HG03196 (cell line): ENCODE data around the gene C15orf39.
"Not testable (repeated sequence)": the region's sequence is repeated elsewhere in the genome, so short reads cannot be mapped to it uniquely, and the experiment has no call there.

Experiments
- ATAC-seq: cut with Tn5 transposase; IDR thresholded peaks from one replicate; pipeline ENCODE4 v1.9.1; 2021; ENCODE audit not compliant: unreplicated experiment

Gene C15orf39

GRCh38 chr15:75209289-75209676, 7.6 kb downstream of the C15orf39 start:
- ATAC-seq, result no peak

- ATAC-seq, result no peak
Observed at GRCh38 chr15:75210811-75211230, 9.1 kb downstream of the C15orf39 start.

- no peak for ATAC-seq
Observed at GRCh38 chr15:75211436-75212199, 9.9 kb downstream of the C15orf39 start.

GRCh38 chr15:75212200-75212858, 10.6 kb downstream of the C15orf39 start:
- no peak for ATAC-seq

GRCh38 chr15:75213212-75213767, 11.6 kb downstream of the C15orf39 start:
- ATAC-seq, result no peak

- no peak for ATAC-seq
Observed at GRCh38 chr15:75213768-75214221, 12.1 kb downstream of the C15orf39 start.

GRCh38 chr15:75214293-75215096, 12.8 kb downstream of the C15orf39 start:
- ATAC-seq, result no peak

GRCh38 chr15:75215107-75216004, 13.7 kb downstream of the C15orf39 start:
- ATAC-seq, result no peak

GRCh38 chr15:75217012-75217411, 15.3 kb downstream of the C15orf39 start:
- no peak for ATAC-seq

- not testable (repeated sequence) for ATAC-seq
Observed at GRCh38 chr15:75217574-75217973, 15.9 kb downstream of the C15orf39 start.

- ATAC-seq, result not testable (repeated sequence)
Observed at GRCh38 chr15:75219507-75219929, 17.8 kb downstream of the C15orf39 start.

GRCh38 chr15:75223688-75224087, 22.0 kb downstream of the C15orf39 start:
- no peak for ATAC-seq

GRCh38 chr15:75224281-75224680, 22.6 kb downstream of the C15orf39 start:
- ATAC-seq, result no peak

GRCh38 chr15:75225102-75225836, 23.6 kb downstream of the C15orf39 start:
- ATAC-seq, result not testable (repeated sequence)

GRCh38 chr15:75225951-75226732, 24.5 kb downstream of the C15orf39 start:
- no peak for ATAC-seq

- ATAC-seq, result not testable (repeated sequence)
Observed at GRCh38 chr15:75227112-75227511, 25.4 kb downstream of the C15orf39 start.

- no peak for ATAC-seq
Observed at GRCh38 chr15:75227663-75228280, 26.1 kb downstream of the C15orf39 start.

GRCh38 chr15:75228787-75229186, 27.1 kb downstream of the C15orf39 start:
- ATAC-seq, result no peak
